Right lung (tissue), 5 donors: Measurements from ENCODE around the gene ZNF574. TPM values are rescaled to one million over a fixed set of nuclear protein-coding genes. Genes with fewer than 3 reads are reported as not detected.

Source experiments
- DNase-seq, 2 donors: peaks; one replicate each; pipeline ENCODE4 v3.0.0-alpha.2; 2013
- polyA plus RNA-seq, 5 donors: library from polyadenylated mRNA; unstranded; fragments of 120-200 nt; gene quantifications; one replicate each; pipeline versions ENCODE4 v1.2.1 to v1.2.3, GENCODE V29; 2013; ENCODE audit warnings: inconsistent platforms in 1 of 5, low replicate concordance in 1 of 5; ENCODE audit not compliant: insufficient read length in 5 of 5, insufficient read depth in 1 of 5

ZNF574 gene
- polyA plus RNA-seq, 5 donors, result 9.6 to 16.1 (median 12.2) TPM

DNA sequence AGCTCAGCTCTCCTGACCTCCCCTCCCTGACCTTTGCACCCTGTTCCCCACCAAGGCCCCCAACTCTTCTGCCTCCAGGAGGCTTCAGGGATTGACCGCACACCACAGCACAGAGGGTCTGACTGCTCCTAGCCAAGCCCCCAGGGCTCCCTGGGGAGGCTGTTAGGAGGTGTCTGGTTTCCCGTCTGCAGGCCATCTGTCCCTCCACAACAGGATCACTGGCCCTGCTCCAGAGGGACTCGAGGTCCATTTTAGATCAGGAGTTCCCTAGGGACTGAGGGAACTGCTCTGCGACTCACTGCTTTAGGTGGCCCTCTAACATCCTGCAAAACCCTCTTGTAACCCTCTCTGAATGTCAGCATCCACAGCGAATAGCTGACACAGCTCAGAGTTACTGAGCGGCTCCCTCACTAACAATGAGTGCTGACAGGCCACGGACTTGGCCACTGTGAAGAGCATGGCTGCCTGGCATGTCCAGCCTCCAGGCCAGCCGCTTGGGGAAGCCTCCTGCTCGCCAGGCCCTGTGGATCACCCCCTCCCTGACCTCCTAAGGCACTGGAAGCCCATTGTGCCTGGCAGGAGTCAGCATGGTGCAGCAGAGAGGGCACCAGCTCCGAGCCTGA lies 23.6 kb upstream of the ZNF574 start:
- DNase-seq, result no peak

DNA sequence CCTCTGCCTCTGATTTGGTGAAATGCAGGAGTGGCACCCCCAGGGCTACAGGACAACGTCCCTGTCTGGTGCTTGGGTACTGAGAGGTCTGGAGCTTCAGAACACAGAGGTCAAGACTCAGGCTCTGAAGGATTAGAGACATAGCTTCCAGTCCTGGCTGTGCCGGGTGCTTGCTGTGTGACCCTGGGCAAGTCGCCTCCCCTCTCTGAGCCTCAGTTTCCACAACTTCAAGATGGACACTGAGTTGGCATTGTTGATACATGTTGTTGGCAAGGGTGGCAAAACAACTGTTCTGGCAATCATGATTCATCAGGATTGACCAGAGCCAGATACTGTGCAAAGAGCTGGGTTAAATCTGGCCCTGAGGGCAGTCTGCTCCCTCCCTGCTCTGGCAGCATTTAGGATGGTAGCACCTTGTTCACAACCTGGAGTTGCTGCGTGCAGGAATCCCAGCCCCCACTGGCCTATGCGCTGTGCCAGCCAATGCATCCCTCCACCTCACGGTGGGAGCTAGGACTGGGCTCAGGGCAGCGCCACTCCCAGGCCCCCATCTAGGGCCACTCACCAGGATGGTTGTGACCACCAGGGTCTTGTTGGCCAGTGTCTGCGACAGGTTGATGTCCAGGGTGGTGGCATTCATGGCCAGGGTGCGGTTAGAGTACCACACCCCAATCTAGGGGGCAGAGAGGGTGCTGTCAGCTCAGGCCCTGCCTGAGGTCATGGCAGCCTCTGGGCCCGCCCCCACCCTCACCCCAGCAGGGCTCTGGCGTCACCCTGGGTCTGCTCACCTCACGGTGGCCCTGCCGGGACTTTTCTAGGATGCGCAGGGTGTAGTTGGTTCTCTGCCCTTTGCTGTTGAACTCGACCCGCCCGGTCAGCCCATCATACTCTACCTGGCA lies 22.7 kb upstream of the ZNF574 start:
- DNase-seq, result no peak

DNA sequence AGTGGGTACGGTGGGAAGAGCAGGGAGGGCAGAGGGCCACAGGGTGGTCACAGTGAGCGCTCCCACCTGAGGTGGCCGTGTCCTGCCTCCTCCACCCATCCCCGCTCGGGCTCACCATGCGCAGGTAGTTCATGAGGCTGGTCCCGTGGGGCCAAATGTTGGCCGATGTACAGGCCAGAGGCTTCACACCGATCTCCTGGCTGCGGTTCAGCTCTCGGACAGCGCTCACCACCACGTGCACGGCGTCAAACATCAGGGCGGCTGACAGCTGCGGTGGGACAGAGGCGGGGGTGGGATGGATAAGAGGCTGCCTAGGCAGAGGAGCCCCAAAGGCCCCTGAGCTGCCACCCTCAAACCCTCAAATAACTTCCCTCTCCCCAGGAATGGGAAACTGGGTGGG lies 21.8 kb upstream of the ZNF574 start:
- no peak for DNase-seq

- no peak for DNase-seq
Measured at GRCh38 chr19:42057846-42058245, 18.1 kb upstream of the ZNF574 start.

DNA sequence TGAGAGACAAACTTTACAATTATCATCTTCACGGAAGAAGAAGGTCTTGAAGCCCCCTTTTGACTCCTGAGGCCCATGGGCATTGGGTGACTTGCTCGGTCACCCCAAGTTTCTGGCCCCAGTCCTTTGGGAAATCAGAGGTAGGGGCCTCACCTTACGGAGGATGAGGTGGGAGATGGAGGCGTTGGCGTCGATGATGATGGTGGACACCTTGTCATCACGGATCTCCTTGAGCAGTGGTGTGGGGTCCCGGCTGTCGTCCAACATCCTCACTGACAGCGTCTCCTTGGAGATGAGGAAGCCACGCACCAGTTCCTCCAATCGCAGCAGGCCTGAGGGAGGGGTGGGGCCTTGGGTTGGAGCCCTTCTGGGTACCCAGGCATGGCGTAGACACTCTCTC lies 16.8 kb upstream of the ZNF574 start:
- no peak for DNase-seq

DNA sequence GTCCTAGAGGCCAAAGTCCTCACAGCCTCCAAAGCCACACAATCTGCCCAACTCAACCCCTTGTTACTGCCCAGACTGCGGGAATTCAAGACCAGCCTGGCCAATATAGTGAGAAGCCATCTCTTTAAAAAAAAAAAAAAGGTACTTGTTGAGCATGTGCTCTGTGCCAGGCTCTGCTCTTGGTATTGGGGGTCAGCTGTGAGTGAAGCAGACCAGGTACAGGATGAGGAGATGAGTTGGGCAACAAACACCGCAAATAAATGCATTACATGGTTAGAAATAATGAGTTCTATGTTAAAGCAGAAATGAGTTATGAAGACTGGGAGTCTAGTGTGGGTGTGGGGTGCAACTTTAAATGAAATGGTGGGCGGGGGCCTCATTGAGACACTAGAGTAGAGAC lies 15.8 kb upstream of the ZNF574 start:
- no peak for DNase-seq

DNA sequence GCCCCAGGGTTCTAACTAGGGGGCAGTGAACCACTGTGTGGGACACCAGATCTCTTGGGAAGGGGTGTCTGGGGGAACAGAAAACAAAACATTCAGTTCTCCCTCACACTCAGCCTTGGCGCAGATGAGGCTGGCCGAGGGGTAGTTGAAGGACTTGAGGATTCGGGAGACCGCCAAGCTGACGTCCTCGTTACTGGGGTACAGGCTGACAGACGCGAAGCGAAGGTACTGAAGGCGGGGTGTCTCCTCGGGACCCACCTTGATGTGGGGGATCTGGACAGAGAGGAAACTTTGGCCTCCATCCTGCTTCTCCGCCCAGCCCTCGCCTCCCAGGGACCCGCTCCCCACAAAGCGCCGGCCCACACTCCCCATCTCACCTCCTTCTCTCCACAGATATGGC lies 13.6 kb upstream of the ZNF574 start:
- no peak for DNase-seq

DNA sequence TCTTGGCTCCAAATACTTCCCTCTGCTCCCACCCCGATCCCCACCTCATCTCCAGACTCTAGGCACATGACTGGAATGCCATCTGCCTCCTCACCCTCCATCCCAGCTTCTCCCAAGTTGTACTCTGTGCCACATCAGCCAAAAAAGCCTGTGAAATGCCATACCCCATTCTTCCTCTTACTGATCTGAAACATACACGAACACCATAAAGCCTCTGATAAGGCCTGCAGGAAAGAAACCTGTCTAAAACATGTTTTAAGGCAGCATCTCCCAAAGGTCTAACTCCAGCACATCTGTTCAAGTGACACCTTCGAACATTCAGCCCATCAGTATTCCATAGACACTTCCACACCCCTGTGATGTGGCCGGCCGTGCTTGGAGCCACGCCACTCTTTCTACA lies 11.5 kb upstream of the ZNF574 start:
- no peak for DNase-seq

DNA sequence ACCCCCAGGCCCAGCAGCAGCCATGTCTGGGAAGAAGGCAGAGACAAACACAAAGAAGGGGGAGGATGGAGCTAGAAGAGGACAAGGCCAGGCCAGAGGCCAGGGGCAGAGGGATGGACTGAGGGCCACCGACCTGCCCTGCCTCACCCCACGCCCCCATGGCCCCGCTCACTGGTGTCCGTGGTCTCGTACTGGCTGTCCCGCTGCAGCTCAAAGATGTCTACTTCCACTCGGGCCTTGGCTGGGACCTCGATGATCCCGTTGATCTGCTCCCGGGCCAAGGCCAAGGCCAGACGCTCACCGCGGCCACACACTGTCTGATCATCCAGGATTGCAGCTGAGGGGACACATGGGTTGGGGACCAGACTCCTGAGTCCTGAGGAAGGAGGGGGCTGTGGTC lies 10.9 kb upstream of the ZNF574 start:
- DNase-seq, result no peak

GRCh38 chr19:42065511-42065910 lies 10.5 kb upstream of the ZNF574 start:
- DNase-seq, result no peak

GRCh38 chr19:42066075-42066754 lies 9.8 kb upstream of the ZNF574 start:
- no peak for DNase-seq

- DNase-seq, result no peak
Measured at GRCh38 chr19:42067315-42067888, 8.6 kb upstream of the ZNF574 start.

DNA sequence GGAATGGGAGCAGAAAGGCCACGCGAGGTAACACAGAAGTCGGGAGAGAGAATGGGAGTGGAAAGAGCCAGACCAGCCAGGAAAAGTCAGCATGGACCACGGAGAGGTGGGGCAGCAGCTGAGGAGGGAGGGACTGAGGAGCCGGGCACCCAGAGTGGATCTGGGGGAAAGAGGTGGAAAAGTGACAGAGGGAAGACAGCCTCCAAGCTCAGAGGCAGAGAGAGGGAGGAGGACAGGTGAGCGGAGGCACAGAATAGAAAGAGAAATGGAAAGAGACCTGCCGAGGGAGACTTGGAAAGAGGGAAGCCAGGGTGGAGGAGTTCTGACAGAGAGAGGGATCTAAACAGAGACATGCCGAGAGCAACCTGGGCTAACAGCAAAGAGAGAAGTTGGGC lies 7.6 kb upstream of the ZNF574 start:
- no peak for DNase-seq

DNA sequence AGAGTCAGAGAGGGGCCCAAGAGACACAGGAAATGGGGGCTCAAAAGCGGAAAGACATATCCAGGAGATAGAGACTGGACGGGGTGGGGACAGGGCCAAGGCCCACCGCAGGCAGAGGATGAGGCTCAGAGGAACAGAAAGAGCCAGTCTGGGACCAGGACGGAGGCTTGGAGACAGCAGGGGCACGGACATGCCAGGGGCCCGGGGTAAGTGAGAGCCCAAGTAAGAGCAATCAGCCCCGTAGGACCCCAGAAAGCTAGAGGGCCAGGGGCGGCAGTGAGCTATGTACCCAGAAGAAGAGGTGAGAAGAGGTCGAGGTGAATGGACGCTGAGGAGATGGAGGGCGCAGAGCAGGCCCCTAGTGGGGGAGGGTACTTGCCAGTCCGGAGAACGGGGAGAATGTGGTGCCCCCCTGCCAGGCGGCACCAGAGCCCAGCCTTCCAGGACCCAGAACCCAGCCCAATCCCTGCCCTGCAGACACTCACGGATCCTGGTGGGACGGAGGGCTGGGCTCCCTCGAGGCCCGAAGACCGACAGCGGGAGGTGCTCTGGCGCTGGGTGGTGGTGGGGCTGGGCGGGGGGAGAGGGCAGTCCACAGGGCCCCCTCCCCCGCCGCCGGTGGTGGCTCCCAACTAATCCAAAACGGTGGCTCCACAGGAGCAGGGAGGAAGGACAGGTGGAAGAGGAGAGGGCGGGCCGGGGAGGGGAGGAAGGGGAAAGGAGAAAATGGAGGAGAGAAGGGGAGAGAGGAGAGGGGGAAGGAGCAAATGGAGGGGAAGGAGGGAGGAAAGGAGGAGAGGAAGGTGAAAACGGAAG lies 7.0 kb upstream of the ZNF574 start:
- DNase-seq, result no peak

- no peak for DNase-seq
Measured at GRCh38 chr19:42069619-42070351, 6.2 kb upstream of the ZNF574 start, which contains the start of gene GRIK5. TSS of gene GRIK5 (minus strand) at chr19:42070206. CDS start at chr19:42065770, 4,436 bp downstream.

- no peak for DNase-seq
Measured at GRCh38 chr19:42071247-42071646, 4.7 kb upstream of the ZNF574 start.

DNA sequence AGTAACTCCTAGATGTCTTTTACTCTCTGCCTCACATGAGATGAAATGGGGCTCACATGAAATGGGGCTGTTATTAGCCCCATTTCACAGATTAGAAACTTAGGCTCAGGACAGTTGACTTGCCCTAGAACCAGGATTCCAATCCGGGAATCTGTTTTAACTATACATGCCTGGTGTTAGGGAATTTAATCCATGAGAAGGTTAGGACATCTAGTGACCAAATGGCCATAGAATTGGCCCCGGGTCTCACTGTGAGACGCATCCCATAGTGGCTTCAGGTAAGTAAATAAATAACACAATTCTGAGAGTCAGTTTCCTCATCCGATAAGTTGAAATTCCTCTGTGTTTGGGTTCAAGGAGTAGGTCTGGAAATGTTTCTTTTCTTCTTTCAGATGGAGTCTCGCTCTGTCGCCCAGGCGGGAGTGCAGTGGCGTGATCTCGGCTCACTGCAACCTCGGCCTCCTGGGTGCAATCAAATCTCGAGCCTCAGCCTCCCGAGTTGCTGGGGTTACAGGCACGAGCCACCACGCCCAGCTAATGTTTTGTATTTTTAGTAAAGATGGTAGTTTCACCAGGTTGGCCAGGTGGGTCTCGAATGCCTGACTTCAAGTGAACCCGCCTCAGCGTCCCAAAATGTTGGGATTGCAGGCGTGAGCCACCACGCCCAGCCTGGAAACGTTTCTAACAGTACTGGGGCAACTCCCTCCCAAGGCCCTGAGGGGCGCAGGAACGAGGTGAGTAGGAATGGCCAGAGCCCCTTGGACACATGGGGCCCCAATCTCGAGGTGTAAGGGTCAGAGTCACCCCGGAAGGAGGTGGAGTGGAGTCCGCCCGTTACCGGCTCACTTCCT lies 1.2 kb upstream of the ZNF574 start:
- no peak for DNase-seq

GRCh38 chr19:42075364-42075615 lies 676 bp upstream of the ZNF574 start:
- peak in 1 of 2 donors; percentile 48 for DNase-seq

DNA sequence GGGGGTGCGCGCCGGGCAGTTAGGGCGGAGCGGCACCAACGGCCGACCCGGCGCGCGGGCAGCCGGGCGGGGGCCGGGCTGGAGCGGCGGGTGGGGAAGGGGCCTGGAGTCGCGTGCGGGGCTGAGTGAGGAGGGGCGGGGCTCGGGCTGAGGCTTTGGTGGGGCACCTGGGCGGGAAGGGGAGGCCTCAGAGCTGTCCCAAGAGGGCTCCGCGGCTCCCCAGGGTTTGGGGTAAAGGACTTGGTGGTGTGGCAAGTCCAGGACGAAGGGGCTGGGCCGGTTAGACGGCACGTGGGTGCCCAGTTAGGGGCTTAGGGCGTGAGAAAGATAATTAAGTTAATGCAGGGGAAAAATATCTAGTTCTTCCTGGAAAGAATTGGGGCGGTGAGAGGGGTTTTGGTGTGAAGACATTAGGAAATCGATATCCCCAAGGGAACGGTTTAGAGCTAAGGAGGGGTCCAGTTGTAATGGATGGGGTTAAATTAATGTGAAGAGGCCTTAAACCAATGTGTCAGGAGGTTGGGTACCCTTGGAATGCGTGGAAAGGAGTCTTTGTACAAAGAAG lies 496 bp downstream of the ZNF574 start:
- DNase-seq, result no peak

- DNase-seq, result no peak
Measured at GRCh38 chr19:42078058-42078457, 2.1 kb downstream of the ZNF574 start.
